Prostate gland (tissue), 2 donors: ENCODE results near the gene TRPV3.

Source experiments
- POLR2AphosphoS5 ChIP-seq: sonication (generic); formaldehyde crosslinking; IDR thresholded peaks from one replicate; pipeline ENCODE4 v1.6.1; 2017; ENCODE audit warnings: antibody characterized with exemption
- TF ChIP-seq, protein P1 (sequence below), 4 experiments: fragments of 200-600 bp in 2 of 4; fragments of 450-650 bp in 2 of 4; sonication (generic) in 2 of 4; IDR thresholded peaks; 1 replicate in 3 of 4; 2 replicates in 1 of 4; pipeline ENCODE4 v1.5.1; 2016 to 2019; ENCODE audit warnings: antibody characterized with exemption in 4 of 4, mild to moderate bottlenecking in 2 of 4, moderate library complexity in 2 of 4

DNA sequence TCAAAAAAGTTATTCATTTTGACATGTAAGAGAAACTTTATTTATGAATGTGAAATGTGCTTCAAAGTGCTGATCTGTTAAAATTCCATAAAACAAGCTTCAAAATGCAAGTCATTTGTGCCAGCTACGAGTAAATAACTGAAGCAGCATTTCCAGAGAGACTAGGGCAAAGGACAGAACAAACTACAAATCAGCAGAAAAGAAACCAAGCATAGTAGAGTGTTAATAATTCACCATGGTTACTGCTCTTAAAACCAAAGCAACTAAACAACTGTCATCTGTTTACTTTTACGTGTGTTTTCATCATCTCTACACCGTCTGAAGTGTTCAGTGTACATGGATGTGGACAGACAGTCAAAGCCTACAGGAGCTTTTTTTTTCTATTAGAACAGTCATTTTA is 83.4 kb downstream of the TRPV3 start:
- no peak for TF ChIP-seq POLR2AphosphoS5
- TF ChIP-seq, protein P1, sequence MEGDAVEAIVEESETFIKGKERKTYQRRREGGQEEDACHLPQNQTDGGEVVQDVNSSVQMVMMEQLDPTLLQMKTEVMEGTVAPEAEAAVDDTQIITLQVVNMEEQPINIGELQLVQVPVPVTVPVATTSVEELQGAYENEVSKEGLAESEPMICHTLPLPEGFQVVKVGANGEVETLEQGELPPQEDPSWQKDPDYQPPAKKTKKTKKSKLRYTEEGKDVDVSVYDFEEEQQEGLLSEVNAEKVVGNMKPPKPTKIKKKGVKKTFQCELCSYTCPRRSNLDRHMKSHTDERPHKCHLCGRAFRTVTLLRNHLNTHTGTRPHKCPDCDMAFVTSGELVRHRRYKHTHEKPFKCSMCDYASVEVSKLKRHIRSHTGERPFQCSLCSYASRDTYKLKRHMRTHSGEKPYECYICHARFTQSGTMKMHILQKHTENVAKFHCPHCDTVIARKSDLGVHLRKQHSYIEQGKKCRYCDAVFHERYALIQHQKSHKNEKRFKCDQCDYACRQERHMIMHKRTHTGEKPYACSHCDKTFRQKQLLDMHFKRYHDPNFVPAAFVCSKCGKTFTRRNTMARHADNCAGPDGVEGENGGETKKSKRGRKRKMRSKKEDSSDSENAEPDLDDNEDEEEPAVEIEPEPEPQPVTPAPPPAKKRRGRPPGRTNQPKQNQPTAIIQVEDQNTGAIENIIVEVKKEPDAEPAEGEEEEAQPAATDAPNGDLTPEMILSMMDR (IDR thresholded peaks at IDR 0.05): no peak
